Upper lobe of right lung (tissue), 1 donor: ENCODE measurements around the gene UQCC5. TPM values are rescaled to one million over a fixed set of nuclear protein-coding genes. Genes with fewer than 3 reads are reported as not detected.

Experiments
- ATAC-seq: fragments of 200-7000 bp; cut with Tn5 transposase; one replicate; pipeline ENCODE4 v1.9.1; 2020; ENCODE audit warnings: mild to moderate bottlenecking, moderate library complexity
- DNase-seq: peaks from one replicate; pipeline ENCODE4 v3.0.0-alpha.2; 2020
- H3K27ac ChIP-seq: fragments of 200-600 bp; one replicate; pipeline ENCODE4 v1.8.0; 2022
- H3K27me3 ChIP-seq: fragments of 200-600 bp; one replicate; pipeline ENCODE4 v1.8.0; 2022; ENCODE audit warnings: mild to moderate bottlenecking
- H3K36me3 ChIP-seq: fragments of 200-600 bp; one replicate; pipeline ENCODE4 v1.8.0; 2022
- H3K4me1 ChIP-seq: fragments of 200-600 bp; one replicate; pipeline ENCODE4 v1.8.0; 2022
- H3K4me3 ChIP-seq: fragments of 200-600 bp; one replicate; pipeline ENCODE4 v1.8.0; 2022; ENCODE audit warnings: mild to moderate bottlenecking
- H3K9me3 ChIP-seq: fragments of 200-600 bp; one replicate; pipeline ENCODE4 v1.8.0; 2022
- CTCF ChIP-seq: fragments of 200-600 bp; IDR thresholded peaks from one replicate; pipeline ENCODE4 v1.8.0; 2022; ENCODE audit warnings: antibody characterized with exemption
- intact Hi-C: fragments of 100-400 bp; cut with DNase I; formaldehyde crosslinking; loops from one replicate; pipeline ENCODE4 v1.11.0; 2022
- total RNA-seq: library from RNA; stranded (reverse); fragmentation: NEBNext Ultra II Directional; extraction: Animal tissue kit (Norgen Biotek cat#: 25700); gene quantifications from one replicate; pipeline ENCODE4 v1.2.1, GENCODE V29; 2021
- donor health status: DM: no; HTN: yes; CAD: no; lungs with severe emphysema.

UQCC5 gene
- total RNA-seq, 1 donor from 2014 or later, result 16.6 TPM

GRCh38 chr3:52544937-52545336 lies 8.5 kb downstream of the UQCC5 start:
- TF ChIP-seq CTCF, result no peak
- peaks cover 2% of the 10 kb centered on the region for H3K4me1 ChIP-seq
- H3K9me3 ChIP-seq, result no peaks in the 10 kb centered on the region
- peak overlapping the region; percentile 14 for H3K27ac ChIP-seq
- H3K27me3 ChIP-seq, result no peaks in the 10 kb centered on the region
- no peak overlapping the region for H3K4me3 ChIP-seq
- intact Hi-C loops, result no loop called here
- peaks cover 79% of the 10 kb centered on the region for H3K36me3 ChIP-seq
- peak; percentile 69 for DNase-seq
- ATAC-seq, result peak; percentile 91

GRCh38 chr3:52546111-52546901 lies 9.9 kb downstream of the UQCC5 start:
- intact Hi-C loops, result no loop called here
- no peak for DNase-seq
- ATAC-seq, result no peak
- no peak for TF ChIP-seq CTCF
- no peak overlapping the region for H3K4me3 ChIP-seq
- no peaks in the 10 kb centered on the region for H3K4me1 ChIP-seq
- no peaks in the 10 kb centered on the region for H3K27me3 ChIP-seq
- H3K27ac ChIP-seq, result peak overlapping the region; percentile 14
- no peaks in the 10 kb centered on the region for H3K9me3 ChIP-seq
- peaks cover 80% of the 10 kb centered on the region for H3K36me3 ChIP-seq

- Histone ChIP-seq H3K27ac (no peak overlapping the region), H3K4me1 (no peaks in the 10 kb centered on the region), H3K4me3 (no peak overlapping the region), H3K9me3 (no peaks in the 10 kb centered on the region), H3K36me3 (peaks cover 88% of the 10 kb centered on the region), H3K27me3 (no peaks in the 10 kb centered on the region)
- ATAC-seq (no peak), DNase-seq (no peak)
- intact Hi-C loops, result no loop called here
- no peak for TF ChIP-seq CTCF
These were observed 10.7 kb downstream of the UQCC5 start for GRCh38 chr3:52547143-52547542.

GRCh38 chr3:52551118-52551517 lies 14.7 kb downstream of the UQCC5 start:
- Histone ChIP-seq H3K9me3 (no peaks in the 10 kb centered on the region), H3K4me3 (no peak overlapping the region), H3K27me3 (no peaks in the 10 kb centered on the region), H3K36me3 (peaks cover 94% of the 10 kb centered on the region), H3K27ac (no peak overlapping the region), H3K4me1 (no peaks in the 10 kb centered on the region)
- intact Hi-C loops, result no loop called here
- ATAC-seq, result peak; percentile 33
- DNase-seq, result no peak
- no peak for TF ChIP-seq CTCF

- DNase-seq (no peak), ATAC-seq (peak; percentile 74)
- Histone ChIP-seq H3K4me1 (no peaks in the 10 kb centered on the region), H3K27ac (no peak overlapping the region), H3K36me3 (peaks cover 93% of the 10 kb centered on the region), H3K4me3 (no peak overlapping the region), H3K27me3 (no peaks in the 10 kb centered on the region), H3K9me3 (no peaks in the 10 kb centered on the region)
- intact Hi-C loops, result no loop called here
- TF ChIP-seq CTCF, result no peak
These were observed 15.7 kb downstream of the UQCC5 start for GRCh38 chr3:52552089-52552488.
